ENCODE data around the gene TRAPPC11.
"Not testable (repeated sequence)": the region's sequence is repeated elsewhere in the genome, so short reads cannot be mapped to it uniquely, and the experiment has no call there.

The TRAPPC11 gene

GRCh38 chr4:183659029-183659871 lies at the start of gene TRAPPC11, which contains the start of gene RWDD4:
TSS of gene TRAPPC11 (plus strand) at chr4:183659293. CDS start at chr4:183663868, 4,575 bp downstream.
TSS of gene RWDD4 (minus strand) at chr4:183659185. CDS start at chr4:183658952, 233 bp downstream.
- peak; percentile 93 to 94 for DNase-seq (ENCODE audit: low read depth in 2 of 2)

GRCh38 chr4:183610033-183610432 lies 49.1 kb upstream of the TRAPPC11 start:
- no peak for DNase-seq (ENCODE audit: low read depth in 2 of 2)

GRCh38 chr4:183610613-183611012 lies 48.5 kb upstream of the TRAPPC11 start:
- no peak for DNase-seq (ENCODE audit: low read depth in 2 of 2)

GRCh38 chr4:183611210-183611830 lies 47.8 kb upstream of the TRAPPC11 start:
- no peak for DNase-seq (ENCODE audit: low read depth in 2 of 2)

GRCh38 chr4:183612329-183613250 lies 46.5 kb upstream of the TRAPPC11 start:
- DNase-seq (ENCODE audit: low read depth in 2 of 2) = no peak

GRCh38 chr4:183617075-183617474 lies 42.0 kb upstream of the TRAPPC11 start:
- DNase-seq (ENCODE audit: low read depth in 2 of 2) = no peak

- no peak for DNase-seq (ENCODE audit: low read depth in 2 of 2)
These were observed 40.4 kb upstream of the TRAPPC11 start for GRCh38 chr4:183618681-183619080.

GRCh38 chr4:183620421-183620820 lies 38.7 kb upstream of the TRAPPC11 start:
- DNase-seq (ENCODE audit: low read depth in 2 of 2) = no peak

GRCh38 chr4:183621875-183622274 lies 37.2 kb upstream of the TRAPPC11 start:
- DNase-seq (ENCODE audit: low read depth in 2 of 2) = no peak

- DNase-seq (ENCODE audit: low read depth in 2 of 2) = no peak
These were observed 34.5 kb upstream of the TRAPPC11 start for GRCh38 chr4:183624548-183624947.

- no peak for DNase-seq (ENCODE audit: low read depth in 2 of 2)
These were observed 32.9 kb upstream of the TRAPPC11 start for GRCh38 chr4:183626168-183626567.

GRCh38 chr4:183627286-183627685 lies 31.8 kb upstream of the TRAPPC11 start:
- DNase-seq (ENCODE audit: low read depth in 2 of 2) = not testable (repeated sequence)

GRCh38 chr4:183627979-183628588 lies 31.0 kb upstream of the TRAPPC11 start:
- DNase-seq (ENCODE audit: low read depth in 2 of 2) = no peak

GRCh38 chr4:183631577-183632198 lies 27.4 kb upstream of the TRAPPC11 start:
- no peak for DNase-seq (ENCODE audit: low read depth in 2 of 2)

GRCh38 chr4:183632689-183633088 lies 26.4 kb upstream of the TRAPPC11 start:
- DNase-seq (ENCODE audit: low read depth in 2 of 2) = no peak

GRCh38 chr4:183633476-183634400 lies 25.4 kb upstream of the TRAPPC11 start:
- DNase-seq (ENCODE audit: low read depth in 2 of 2) = no peak

- DNase-seq (ENCODE audit: low read depth in 2 of 2) = no peak
These were observed 23.8 kb upstream of the TRAPPC11 start for GRCh38 chr4:183635321-183635720.

- no peak for DNase-seq (ENCODE audit: low read depth in 2 of 2)
These were observed 23.4 kb upstream of the TRAPPC11 start for GRCh38 chr4:183635741-183636140.

GRCh38 chr4:183636503-183636902 lies 22.6 kb upstream of the TRAPPC11 start:
- no peak for DNase-seq (ENCODE audit: low read depth in 2 of 2)

GRCh38 chr4:183636923-183637322 lies 22.2 kb upstream of the TRAPPC11 start:
- no peak for DNase-seq (ENCODE audit: low read depth in 2 of 2)
